ENCODE results near the gene RABEP2.
"Not testable (repeated sequence)": the region's sequence is repeated elsewhere in the genome, so short reads cannot be mapped to it uniquely, and the experiment has no call there.

Gene RABEP2

DNA sequence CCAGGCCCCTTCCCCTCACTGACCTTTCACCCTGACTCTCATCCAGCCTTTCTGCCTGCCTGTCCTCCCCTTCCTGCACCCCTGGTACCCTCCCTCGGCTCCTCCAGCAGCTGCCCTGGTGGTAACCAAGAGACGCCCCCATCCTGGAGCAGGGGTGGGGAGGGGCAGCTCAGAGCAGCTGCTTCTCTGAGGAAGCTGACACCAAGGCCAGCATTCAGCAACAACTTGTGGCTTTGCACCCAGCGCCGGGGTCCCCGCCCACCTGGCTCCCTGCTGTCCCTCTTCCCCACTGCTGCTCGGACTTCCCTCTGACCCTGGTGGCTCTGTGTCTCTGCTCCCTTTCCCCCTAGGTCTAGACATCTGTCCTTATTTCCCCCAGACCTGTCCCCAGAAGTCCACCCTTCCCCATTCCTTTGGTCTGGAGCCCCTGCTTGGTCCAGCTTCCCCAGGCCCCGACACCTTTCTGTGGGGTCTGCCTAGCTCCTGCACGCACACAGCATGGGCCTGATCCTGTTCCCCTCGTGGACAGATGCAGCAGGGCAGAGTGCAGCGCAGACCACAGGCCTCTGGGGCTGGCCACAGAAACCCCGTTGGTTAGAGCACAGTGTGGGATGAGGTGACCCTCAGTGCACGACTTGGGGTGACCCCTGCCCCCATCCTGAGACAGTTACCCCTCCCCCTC is 47.9 kb downstream of the RABEP2 start:
- no peak for DNase-seq

GRCh38 chr16:28876019-28876659 is 48.9 kb downstream of the RABEP2 start:
- DNase-seq: no peak

GRCh38 chr16:28875134-28876018 is 49.7 kb downstream of the RABEP2 start:
- no peak for DNase-seq

DNA sequence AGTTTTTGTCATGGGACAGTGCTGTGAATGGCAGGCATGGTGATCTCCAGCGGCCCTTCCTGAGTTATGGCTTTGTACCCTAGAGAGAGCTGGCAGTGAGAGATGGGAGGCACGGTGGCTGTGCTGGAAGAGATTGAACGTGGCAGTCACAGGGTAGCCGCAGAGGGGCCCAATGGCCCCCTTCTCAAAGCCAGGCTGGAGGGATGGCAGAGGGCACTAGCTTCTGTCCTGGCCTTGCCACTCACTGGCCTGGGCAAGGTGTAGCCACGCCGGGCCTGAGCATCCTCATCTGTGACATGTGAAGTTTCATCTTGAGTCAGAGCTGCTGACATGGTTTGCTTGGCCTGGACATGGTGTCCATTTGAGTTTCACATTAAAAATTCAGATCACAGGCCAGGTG is 50.6 kb downstream of the RABEP2 start:
- no peak for DNase-seq

- DNase-seq: peak; percentile 27
Observed at GRCh38 chr16:28873543-28874201, 51.4 kb downstream of the RABEP2 start.

DNA sequence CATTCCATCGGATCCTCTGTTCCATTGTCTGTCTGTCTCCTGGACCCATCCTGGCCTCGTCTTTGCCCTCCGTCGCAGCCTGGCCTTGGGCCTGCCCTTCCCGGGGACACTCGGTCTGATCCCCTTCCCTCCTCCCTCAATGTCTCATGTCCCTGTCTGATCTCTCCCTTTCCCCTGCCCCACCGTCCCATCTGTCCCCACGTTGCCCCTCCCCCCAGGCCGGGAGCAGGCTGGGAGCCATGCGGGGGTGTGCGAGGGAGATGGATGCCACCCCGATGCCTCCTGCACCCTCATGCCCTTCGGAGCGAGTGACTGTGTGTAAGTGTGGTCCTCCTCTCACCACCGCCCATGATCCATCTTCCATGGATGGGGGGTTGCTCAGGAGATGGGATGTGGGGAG is 52.1 kb downstream of the RABEP2 start:
- no peak for DNase-seq

- DNase-seq: no peak
Observed at GRCh38 chr16:28869201-28869600, 55.8 kb downstream of the RABEP2 start.

GRCh38 chr16:28867646-28868045 is 57.4 kb downstream of the RABEP2 start:
- not testable (repeated sequence) for DNase-seq

DNA sequence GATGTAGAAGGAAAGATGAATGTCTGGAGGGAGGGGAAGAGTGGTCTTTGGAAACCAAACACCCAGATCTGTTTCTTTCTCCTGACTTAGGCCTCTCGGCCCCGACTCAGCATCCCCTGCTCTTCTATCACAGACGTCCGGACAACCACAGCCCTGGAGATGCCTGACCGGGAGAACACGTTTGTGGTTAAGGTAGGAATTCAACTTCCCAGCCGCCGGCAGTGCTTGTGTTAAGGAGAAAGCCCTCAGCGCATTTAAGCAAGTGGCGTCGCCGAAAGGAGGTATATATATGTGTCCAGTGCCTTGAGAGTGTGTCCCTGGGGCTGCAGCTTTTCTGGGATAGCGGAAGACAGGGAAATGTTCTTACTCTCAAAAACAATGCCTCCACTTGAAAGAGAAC is 57.8 kb downstream of the RABEP2 start:
- DNase-seq: no peak

DNA sequence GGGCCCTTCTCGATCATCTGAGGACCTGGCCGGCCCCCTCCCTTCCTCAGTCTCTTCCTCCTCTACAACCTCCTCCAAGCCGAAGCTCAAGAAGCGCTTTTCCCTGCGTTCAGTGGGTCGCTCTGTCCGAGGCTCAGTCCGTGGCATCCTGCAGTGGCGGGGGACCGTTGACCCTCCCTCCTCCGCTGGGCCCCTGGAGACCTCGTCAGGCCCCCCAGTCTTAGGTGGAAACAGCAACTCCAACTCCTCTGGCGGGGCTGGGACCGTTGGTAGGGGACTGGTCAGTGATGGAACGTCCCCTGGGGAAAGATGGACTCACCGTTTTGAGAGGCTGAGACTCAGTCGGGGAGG is 58.6 kb downstream of the RABEP2 start:
- no peak for DNase-seq

DNA sequence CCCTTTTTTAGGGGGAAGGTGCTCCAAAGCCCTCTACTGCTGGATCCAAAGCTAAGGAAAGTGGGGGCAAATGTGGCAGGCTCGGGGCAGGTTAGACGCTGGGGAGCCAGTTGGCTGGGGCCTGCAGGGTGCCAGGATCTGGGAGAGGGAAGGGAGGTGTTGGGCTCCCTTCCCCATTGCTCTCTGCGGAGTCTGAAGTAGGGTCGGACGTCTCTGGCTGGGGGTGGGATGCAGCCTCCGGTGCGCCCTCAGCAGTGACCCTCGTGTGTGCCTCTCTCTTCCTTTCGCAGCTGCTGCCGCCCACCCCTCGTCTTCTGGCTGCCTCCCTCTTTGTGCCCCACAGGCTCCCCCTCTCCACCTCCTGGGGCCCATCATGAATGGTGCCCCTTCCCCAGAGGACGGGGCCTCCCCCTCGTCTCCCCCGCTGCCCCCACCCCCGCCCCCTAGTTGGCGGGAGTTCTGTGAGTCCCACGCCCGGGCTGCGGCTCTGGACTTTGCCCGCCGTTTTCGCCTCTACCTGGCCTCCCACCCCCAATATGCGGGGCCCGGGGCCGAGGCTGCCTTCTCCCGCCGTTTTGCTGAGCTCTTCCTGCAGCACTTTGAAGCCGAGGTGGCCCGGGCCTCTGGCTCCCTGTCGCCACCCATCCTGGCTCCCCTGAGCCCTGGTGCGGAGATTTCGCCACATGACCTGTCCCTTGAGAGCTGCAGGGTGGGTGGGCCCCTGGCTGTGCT is 59.1 kb downstream of the RABEP2 start:
- no peak for DNase-seq

GRCh38 chr16:28865001-28865688 is 59.9 kb downstream of the RABEP2 start:
- no peak for DNase-seq

DNA sequence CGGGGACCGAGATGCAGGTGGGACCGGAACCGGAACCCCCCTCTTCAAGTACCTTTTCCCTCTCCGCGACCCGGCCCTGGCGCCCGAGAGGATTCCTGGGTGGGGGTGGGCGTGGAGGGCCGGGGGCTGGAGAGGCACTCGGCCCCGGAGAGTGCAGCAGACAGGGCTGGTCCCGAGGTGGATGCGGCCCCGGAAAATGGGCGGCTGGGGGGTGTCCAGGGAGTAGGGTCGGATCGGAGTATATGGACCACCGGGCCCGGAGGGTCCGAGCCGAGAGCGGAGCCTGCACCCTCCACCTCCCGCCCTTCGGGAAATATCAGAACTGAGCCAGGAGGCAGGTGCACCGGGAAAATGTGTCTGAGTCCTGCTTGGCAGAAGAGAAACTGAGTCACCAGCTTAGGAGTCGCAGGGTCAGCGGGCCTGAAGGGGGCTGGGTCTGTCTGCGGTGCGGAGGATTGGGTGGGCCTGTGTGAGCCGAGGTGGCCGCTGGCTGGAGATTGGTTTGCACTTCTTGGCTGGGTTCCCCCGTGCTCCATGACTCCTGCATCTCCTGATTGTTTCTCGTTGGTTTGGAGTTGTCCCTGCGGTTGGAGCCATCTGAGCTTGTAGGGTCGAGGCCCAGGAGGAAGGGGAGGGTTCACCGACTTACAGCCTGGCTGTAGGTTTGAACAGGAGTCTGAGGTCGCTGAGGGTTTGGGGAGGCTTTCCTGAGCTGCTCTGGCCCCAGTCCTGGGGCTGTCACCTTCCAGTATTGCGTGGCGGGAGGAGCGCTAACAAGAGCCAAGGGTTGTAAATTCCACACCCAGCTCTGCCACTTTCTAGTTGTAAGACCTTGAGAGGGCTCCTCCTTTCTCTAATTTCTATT is 60.9 kb downstream of the RABEP2 start:
- no peak for DNase-seq

- no peak for DNase-seq
Observed at GRCh38 chr16:28859326-28859725, 65.7 kb downstream of the RABEP2 start.

GRCh38 chr16:28858421-28858820 is 66.6 kb downstream of the RABEP2 start:
- no peak for DNase-seq
